ENCODE measurements around the gene RGMA.
"Not testable (repeated sequence)": the region's sequence is repeated elsewhere in the genome, so short reads cannot be mapped to it uniquely, and the experiment has no call there.

Gene RGMA

GRCh38 chr15:93034512-93034911 is 54.5 kb downstream of the RGMA start:
- DNase-seq (ENCODE audit: low read depth): no peak

GRCh38 chr15:93033434-93034045 is 55.5 kb downstream of the RGMA start:
- DNase-seq (ENCODE audit: low read depth): no peak

- not testable (repeated sequence) for DNase-seq (ENCODE audit: low read depth)
Observed at GRCh38 chr15:93032515-93033206, 56.4 kb downstream of the RGMA start.

DNA sequence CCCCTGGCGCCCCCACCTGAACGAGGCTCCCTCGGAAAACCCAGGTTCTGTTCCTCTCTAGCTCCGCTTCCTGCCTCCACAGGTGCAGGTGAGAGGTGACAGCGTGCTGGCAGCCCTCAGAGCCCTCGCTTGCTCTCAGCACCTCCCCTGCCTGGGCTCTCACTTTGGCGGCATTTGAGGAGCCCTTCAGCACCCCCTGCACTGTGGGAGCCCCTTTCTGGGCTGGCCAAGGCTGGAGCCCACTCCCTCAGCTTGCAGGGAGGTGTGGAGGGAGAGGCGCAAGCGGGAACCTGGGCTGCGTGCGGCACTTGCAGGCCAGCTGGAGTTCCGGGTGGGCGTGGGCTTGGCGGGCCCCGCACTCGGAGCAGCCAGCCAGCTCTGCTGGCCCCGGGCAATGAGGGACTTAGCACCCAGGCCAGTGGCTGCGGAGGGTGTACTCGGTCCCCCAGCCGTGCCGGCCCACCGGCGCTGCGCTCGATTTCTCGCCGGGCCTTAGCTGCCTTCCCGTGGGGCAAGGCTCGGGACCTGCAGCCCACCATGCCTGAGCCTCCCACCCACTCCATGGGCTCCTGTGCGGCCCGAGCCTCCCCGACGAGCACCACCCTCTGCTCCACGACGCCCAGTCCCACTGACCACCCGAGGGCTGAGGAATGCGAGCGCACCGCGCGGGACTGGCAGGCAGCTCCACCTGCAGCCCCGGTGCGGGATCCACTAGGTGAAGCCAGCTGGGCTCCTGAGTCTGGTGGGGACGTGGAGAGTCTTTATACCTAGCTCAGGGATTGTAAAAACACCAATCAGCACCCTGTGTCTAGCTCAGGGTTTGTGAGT is 57.2 kb downstream of the RGMA start:
- DNase-seq (ENCODE audit: low read depth): not testable (repeated sequence)

DNA sequence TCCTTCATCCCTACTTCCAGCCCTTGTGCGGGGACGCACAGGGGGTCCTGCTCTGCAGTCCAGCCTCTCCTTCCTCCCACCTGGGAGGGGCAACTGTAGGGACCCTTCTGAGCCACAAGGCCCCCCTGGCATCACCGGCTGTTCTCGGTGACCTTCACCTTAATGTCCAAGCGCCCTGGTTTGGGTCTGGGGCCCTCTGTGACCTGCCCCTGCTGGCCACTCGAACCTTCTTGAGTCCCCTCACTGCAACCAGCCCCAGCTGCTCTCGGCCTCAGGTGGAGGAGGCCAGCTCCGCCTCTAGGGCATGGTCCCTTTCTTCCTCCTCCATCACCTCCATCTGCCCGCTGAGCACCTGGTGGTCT is 57.9 kb downstream of the RGMA start:
- DNase-seq (ENCODE audit: low read depth): no peak

DNA sequence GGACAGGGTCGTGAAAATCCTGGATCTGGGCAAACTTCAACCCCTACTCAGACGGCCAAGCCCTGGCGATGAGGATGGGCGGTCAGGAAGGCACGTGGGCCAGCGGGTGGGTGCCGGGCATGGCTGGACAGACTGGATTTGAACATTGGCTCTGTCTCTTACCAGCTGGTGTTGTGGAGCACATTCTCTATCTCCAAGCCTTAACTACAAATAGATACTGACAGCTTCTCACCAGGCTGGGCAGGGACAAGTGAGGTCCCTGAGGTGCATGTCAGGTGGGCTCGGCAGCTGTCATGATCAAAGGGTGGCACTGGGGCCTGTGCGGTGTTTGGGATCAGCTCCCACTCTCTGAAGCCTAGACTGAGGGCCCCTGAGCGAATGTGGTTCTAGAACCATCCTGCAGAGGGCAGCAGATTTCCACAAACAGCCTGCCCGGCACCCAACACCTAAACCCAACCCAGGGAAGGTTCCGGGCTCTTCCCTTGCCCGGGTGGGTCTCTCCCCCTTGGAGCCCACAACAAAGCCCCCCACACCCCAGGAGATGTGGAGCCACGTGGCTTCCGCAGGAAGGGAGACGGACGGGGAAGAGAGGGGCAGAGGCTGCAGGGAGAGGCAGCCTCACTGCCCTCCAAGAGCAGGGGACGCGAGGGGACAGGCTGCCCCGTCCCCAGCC is 58.4 kb downstream of the RGMA start:
- peak; percentile 57 for DNase-seq (ENCODE audit: low read depth)

- DNase-seq (ENCODE audit: low read depth): no peak
Observed at GRCh38 chr15:93029836-93030429, 59.1 kb downstream of the RGMA start.

GRCh38 chr15:93029214-93029835 is 59.7 kb downstream of the RGMA start:
- DNase-seq (ENCODE audit: low read depth): no peak

- DNase-seq (ENCODE audit: low read depth): no peak
Observed at GRCh38 chr15:93028632-93029213, 60.3 kb downstream of the RGMA start.

GRCh38 chr15:93028111-93028631 is 60.8 kb downstream of the RGMA start:
- no peak for DNase-seq (ENCODE audit: low read depth)

DNA sequence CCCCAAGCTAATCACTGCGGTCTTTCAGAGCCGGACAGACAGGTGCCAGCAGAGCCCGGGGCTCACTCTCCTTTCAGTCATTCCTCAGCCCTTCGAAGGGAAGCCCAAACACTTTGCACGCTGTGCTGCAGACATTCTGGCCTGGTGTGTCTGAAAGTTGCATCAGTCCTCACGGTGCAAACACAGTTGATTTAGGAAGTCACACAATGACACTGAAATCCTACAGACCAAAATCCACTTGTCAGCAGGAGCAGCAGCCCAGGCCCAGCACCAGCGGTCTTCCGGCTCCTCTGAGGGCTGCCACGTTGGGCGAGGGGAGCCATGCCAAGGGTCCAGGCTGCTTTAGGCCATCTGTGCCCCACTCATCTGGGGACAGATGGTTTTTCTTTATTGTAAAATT is 61.6 kb downstream of the RGMA start:
- no peak for DNase-seq (ENCODE audit: low read depth)

DNA sequence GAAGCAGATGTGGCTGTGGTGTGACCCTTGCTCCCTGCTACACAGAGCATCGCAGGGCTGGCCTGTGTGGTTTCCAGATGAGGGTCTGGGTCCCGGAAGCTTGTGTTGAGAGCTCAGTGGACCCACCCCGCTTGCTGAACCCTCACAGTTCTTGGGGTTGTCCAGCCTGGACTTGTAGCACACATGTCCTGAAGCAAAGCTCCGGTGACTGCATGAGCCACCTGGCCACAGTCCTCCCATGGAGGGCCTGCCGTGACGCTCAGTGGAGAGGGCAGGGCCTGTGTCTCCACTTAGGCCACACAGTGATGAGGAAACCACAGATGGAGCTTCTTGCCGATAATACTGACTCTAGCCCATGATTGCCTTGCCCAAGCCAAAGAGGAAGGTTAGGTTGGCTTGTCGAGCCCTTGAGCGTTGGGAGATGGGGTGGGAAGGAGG is 62.6 kb downstream of the RGMA start:
- no peak for DNase-seq (ENCODE audit: low read depth)

- no peak for DNase-seq (ENCODE audit: low read depth)
Observed at GRCh38 chr15:93025625-93025982, 63.4 kb downstream of the RGMA start.

DNA sequence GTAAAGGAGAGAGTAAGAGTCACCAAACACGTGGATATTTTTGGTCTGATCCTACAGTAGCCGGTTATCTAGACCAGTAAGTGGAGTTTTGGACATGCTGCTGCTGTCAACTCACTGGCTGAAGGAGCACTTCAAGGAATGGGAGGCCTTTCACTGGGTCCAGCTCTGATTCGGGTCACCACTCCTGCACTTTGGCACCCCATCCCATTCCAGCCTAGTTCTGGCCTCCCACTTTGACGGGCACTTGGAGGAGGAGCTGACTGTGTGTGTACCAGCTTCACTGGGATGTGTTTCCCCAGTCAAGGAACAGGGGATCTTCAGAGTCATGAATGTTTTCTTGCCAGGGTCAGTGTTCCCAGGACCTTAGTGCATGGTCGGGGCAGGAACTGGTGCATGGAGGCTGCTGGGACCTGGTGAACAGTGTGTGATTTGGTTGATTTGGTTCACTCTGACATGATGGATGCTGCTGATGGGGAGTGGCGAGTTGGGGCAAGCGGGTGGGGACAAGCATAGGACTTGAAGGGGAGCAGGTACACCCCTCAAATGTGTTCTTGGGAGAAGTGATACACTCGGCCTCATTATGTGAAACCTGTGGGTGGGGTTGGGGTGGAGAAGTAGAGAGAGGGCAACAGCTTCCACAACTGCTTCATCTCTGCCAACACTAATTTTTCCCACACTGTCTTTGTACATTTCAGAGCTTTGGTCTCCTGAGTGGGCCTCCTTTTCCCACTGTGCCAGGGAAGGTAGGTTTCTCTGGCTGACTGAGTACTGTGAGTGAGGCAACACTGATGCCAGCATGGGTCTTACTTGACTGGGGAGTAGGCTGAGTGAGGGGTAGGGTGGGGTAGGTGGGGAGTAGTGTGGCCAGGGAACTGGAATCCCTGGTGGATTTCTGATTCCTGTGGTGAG is 64.0 kb downstream of the RGMA start:
- DNase-seq (ENCODE audit: low read depth): no peak

DNA sequence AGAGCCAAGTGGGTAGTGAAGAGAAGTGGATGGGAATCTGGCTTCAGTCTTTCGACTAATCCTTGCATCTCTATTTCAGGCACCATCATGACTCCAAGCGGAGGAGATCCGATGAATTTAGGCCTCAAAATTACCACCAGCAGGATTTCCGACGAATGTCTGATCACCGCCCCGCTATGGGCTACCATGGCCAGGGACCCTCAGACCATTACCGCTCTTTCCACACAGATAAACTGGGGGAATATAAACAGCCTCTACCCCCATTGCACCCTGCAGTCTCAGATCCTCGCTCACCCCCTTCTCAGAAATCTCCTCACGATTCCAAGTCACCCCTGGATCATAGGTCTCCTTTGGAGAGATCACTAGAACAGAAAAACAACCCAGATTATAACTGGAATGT is 64.7 kb downstream of the RGMA start:
- DNase-seq (ENCODE audit: low read depth): no peak

DNA sequence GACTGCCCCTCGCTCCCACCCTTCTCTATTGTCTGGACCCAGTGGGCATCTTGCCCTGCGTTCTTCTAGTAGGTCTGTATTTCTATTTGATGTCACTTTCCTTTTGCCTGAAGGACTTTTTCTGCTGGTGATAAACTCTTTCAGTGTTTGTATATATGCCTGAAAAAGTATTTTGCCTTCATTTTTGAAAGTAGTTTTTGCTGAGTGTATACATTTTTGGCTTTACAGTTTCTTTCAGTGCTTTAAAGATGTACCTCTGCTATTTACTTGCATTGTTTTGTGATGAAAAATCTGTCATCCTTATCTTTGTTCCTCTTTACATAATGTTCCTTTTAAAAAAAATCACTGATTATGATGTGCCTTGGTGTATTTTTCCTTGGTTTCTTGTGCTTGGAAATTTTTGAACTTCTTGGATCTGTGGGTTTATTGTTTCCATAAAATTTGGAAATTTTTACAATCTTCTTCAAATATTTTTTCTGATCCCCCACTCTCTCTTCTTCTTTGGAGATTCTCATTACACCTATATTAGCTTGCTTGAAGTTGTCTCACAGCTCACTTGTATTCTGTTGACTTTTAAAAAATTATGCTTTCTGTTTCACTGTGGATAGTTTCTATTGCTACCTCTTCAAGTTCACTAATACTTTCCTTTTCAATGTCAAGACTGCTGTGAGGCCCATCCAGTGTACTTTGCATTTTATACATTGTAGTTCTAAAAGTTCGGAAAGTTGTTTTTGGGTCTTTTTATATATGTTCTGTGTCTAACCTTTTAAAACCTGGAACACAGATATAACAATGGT is 67.8 kb downstream of the RGMA start:
- no peak for DNase-seq (ENCODE audit: low read depth)

DNA sequence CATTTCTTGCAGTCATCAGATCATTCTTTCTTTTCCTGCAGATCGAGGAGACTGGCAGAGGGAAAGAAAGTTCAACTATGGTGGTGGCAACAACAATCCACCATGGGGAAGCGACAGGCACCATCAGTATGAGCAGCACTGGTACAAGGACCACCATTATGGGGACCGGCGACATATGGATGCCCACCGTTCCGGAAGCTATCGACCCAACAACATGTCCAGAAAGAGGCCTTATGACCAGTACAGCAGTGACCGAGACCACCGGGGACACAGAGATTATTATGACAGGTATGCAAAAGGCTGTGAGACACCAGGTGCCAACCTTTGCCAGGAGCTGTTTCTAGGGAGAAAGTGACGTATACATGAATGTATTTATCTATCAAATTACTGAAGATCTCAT is 69.0 kb downstream of the RGMA start:
- DNase-seq (ENCODE audit: low read depth): no peak

DNA sequence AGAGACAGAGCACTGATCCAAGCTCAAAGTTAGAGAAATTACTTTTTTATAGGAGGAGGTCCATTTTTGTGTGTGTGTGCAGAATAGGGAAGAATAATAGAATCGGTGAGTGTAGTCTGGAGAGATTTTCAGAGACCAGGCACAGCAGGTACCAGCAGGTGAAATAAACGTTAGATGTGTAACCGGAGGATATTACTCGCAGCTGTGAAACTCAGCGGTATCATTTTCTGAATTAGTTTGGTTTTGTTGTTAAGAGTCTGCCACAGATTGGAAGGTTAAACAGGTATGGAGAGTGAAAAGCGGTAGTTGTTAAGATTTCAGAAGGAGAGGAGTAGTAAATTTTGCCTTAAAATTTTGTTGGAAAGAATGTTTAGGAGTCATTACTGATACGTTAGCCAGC is 69.9 kb downstream of the RGMA start:
- no peak for DNase-seq (ENCODE audit: low read depth)

GRCh38 chr15:93018574-93018973 is 70.4 kb downstream of the RGMA start:
- DNase-seq (ENCODE audit: low read depth): no peak
